Measurements from ENCODE around the gene PARP3. TPM values are rescaled to one million over a fixed set of nuclear protein-coding genes. Genes with fewer than 3 reads are reported as not detected.

The PARP3 gene
- total and polyA plus RNA-seq, 2 of the 8 experiments (the other 6 are each of a cell fraction or from before 2014, with no cell fraction given) = 1.3 to 1.6 TPM

DNA sequence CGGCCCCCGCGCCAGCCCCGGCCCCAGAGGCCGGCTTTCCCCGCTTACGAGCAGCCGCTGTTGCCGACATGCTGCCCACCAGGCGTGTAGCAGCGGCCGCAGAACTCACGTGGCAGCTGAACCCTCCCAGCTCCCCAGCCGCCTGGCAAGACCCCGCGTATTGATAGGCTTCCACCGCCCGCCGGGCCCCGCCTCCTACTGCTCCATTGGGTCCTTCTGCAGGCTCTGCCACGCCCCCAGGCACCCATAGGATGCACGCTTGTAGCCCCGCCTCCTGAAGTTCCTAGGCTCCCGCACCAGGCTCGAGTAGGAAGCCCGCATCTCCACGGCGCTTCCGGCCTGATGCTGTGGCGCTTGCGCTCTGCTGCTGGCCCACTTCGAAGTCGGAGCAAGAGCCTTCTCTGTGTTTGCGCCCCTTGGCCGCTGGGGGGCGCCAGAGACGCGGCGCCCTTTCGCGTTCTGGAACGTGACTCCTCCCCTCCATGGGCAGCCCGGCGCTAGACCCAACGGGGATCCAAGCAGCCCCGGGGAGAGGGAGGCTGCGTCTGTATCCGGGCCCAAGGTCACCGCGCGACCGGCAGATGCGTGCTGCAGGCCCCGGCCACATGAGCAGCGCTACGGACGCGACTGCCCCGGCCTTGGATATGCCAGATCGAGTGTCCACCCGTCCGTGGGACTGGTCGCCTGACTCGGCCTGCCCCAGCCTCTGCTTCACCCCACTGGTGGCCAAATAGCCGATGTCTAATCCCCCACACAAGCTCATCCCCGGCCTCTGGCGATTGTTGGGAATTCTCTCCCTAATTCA is at the start of gene PARP3, which contains the start of gene RRP9 (continued):
- TF ChIP-seq POLR2AphosphoS5 (IDR thresholded peaks at IDR 0.05; ENCODE audit: low read depth, low read length) = peak; percentile 54; the same call in 1 of the 2 replicates
- peak; percentile 45 for TF ChIP-seq KDM4A (IDR thresholded peaks at IDR 0.05; ENCODE audit: low read depth, low read length, severe bottlenecking)
- TF ChIP-seq GABPA (IDR thresholded peaks at IDR 0.05; ENCODE audit: borderline replicate concordance, insufficient read depth, low read length) = peak; percentile 25; the same call in 1 of the 2 replicates
- peak in 1 of 2 experiments; percentile 71; a peak in 1 of 3 replicates for TF ChIP-seq POLR2A (IDR thresholded peaks at IDR 0.05; ENCODE audit: control extremely low read depth in 1 of 2, low read depth in 2 of 2, low read length in 2 of 2)
- TF ChIP-seq HDAC6 (IDR thresholded peaks at IDR 0.05; ENCODE audit: low read depth, low read length) = peak; percentile 63
- no peak for TF ChIP-seq ATF2 (IDR thresholded peaks at IDR 0.05; ENCODE audit: low read length)
- TF ChIP-seq, protein P1, sequence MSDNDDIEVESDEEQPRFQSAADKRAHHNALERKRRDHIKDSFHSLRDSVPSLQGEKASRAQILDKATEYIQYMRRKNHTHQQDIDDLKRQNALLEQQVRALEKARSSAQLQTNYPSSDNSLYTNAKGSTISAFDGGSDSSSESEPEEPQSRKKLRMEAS (IDR thresholded peaks at IDR 0.05) = peak; percentile 88
- TF ChIP-seq TBP (IDR thresholded peaks at IDR 0.05; ENCODE audit: low read depth, low read length) = peak; percentile 53; the same call in 1 of the 2 replicates
- TF ChIP-seq SIX5 (IDR thresholded peaks at IDR 0.05; ENCODE audit: low read depth, low read length) = no peak
- TF ChIP-seq CBX8 (IDR thresholded peaks at IDR 0.05; ENCODE audit: borderline replicate concordance, low read depth, low read length) = no peak
- TF ChIP-seq BACH1 (IDR thresholded peaks at IDR 0.05; ENCODE audit: low read length) = peak; percentile 11; the same call in 1 of the 2 replicates
- TF ChIP-seq HDAC2 (IDR thresholded peaks at IDR 0.05; ENCODE audit: borderline replicate concordance in 1 of 2, low read depth in 2 of 2, low read length in 2 of 2) = peak in 1 of 2 experiments; percentile 89; a peak in 2 of 4 replicates
- TF ChIP-seq PHF8 (conservative IDR thresholded peaks at IDR 0.05; ENCODE audit: low read depth, low read length) = peak; percentile 86
- TF ChIP-seq NRF1 (IDR thresholded peaks at IDR 0.05; ENCODE audit: low read depth, low read length) = peak; percentile 54
- no peak for TF ChIP-seq CBX5 (IDR thresholded peaks at IDR 0.05; ENCODE audit: low read depth, low read length)
- TF ChIP-seq CREB1 (IDR thresholded peaks at IDR 0.05) = peak; percentile 46; the same call in 1 of the 2 replicates
- TF ChIP-seq, protein P2, sequence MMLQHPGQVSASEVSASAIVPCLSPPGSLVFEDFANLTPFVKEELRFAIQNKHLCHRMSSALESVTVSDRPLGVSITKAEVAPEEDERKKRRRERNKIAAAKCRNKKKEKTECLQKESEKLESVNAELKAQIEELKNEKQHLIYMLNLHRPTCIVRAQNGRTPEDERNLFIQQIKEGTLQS (IDR thresholded peaks at IDR 0.05; ENCODE audit: insufficient read depth, low read depth, low read length) = peak; percentile 27; the same call in 1 of the 2 replicates
- peak; percentile 90 for TF ChIP-seq SP1 (IDR thresholded peaks at IDR 0.05; ENCODE audit: low read depth, low read length)
- TF ChIP-seq SIN3A (conservative IDR thresholded peaks at IDR 0.05 in 1 of 2, IDR thresholded peaks at IDR 0.05 in 1 of 2; ENCODE audit: low read depth in 1 of 2, low read length in 2 of 2) = peak; percentile 73 to 77; a peak in 2 of 4 replicates
- peak; percentile 71 for TF ChIP-seq TAF1 (IDR thresholded peaks at IDR 0.05; ENCODE audit: low read depth, low read length)
- peak; percentile 96 for TF ChIP-seq SP4 (IDR thresholded peaks at IDR 0.05; ENCODE audit: low read length)
